RKO (cell line): ENCODE measurements around the gene CD44.

Source experiments
- DNase-seq: peaks from one replicate; pipeline ENCODE4 v3.0.0-alpha.2; 2016; ENCODE audit warnings: low spot score

The CD44 gene

GRCh38 chr11:35178067-35178805 is 39.3 kb downstream of the CD44 start:
- no peak for DNase-seq

GRCh38 chr11:35178873-35179272 is 39.9 kb downstream of the CD44 start:
- no peak for DNase-seq

- no peak for DNase-seq
These were observed 40.6 kb downstream of the CD44 start for GRCh38 chr11:35179466-35180135.

- DNase-seq, result no peak
These were observed 41.6 kb downstream of the CD44 start for GRCh38 chr11:35180317-35181233.

GRCh38 chr11:35182317-35182939 is 43.5 kb downstream of the CD44 start:
- DNase-seq, result peak; percentile 11

GRCh38 chr11:35183326-35183925 is 44.5 kb downstream of the CD44 start:
- DNase-seq, result no peak

GRCh38 chr11:35185696-35186095 is 46.7 kb downstream of the CD44 start:
- DNase-seq, result no peak

- DNase-seq, result no peak
These were observed 49.0 kb downstream of the CD44 start for GRCh38 chr11:35187996-35188395.

GRCh38 chr11:35190804-35191348 is 51.9 kb downstream of the CD44 start:
- DNase-seq, result no peak

GRCh38 chr11:35192347-35192746 is 53.4 kb downstream of the CD44 start:
- DNase-seq, result no peak

GRCh38 chr11:35193767-35194166 is 54.8 kb downstream of the CD44 start:
- DNase-seq, result no peak

GRCh38 chr11:35197292-35197691 is 58.3 kb downstream of the CD44 start:
- DNase-seq, result no peak

GRCh38 chr11:35200811-35201341 is 61.9 kb downstream of the CD44 start:
- no peak for DNase-seq

- no peak for DNase-seq
These were observed 65.6 kb downstream of the CD44 start for GRCh38 chr11:35204614-35205013.

- no peak for DNase-seq
These were observed 67.6 kb downstream of the CD44 start for GRCh38 chr11:35206616-35207015.

- no peak for DNase-seq
These were observed 68.8 kb downstream of the CD44 start for GRCh38 chr11:35207471-35208403.

GRCh38 chr11:35208795-35209194 is 69.8 kb downstream of the CD44 start:
- DNase-seq, result no peak

- DNase-seq, result no peak
These were observed 72.0 kb downstream of the CD44 start for GRCh38 chr11:35210876-35211546.

- no peak for DNase-seq
These were observed 73.0 kb downstream of the CD44 start for GRCh38 chr11:35211952-35212351.
